OCI-LY7 (cell line): Measurements from ENCODE around the gene DAB1. TPM values are rescaled to one million over a fixed set of nuclear protein-coding genes. Genes with fewer than 3 reads are reported as not detected.

ENCODE experiments used
- BruUV-seq: library from RNA; stranded (reverse); fragments of 400-500 nt; replicated peaks from 2 replicates; lab custom pipeline; 2021; lab: Mats Ljungman, UMichigan
- CTCF ChIA-PET: fragments of 300-600 bp; sonication (Branson Sonifier 250); formaldehyde crosslinking; loops from one replicate; lab custom pipeline; 2022; ENCODE audit warnings: antibody characterized with exemption; ENCODE audit not compliant: unreplicated experiment; lab: Charles Lee
- POLR2A ChIA-PET: fragments of 300-600 bp; sonication (Branson Sonifier 250); formaldehyde crosslinking; loops from one replicate; lab custom pipeline; 2022; ENCODE audit warnings: antibody characterized with exemption; lab: Charles Lee
- DNase-seq: peaks from one replicate; pipeline ENCODE4 v3.0.0-alpha.2; 2015; ENCODE audit warnings: low spot score
- H2AFZ ChIP-seq: fragments of 200-600 bp; sonication (generic), shearing (Covaris generic); 2 replicates; pipeline ENCODE4 v1.6.1; 2014; ENCODE audit warnings: mild to moderate bottlenecking, antibody characterized with exemption, low read length, moderate library complexity
- H3K27ac ChIP-seq: fragments of 200-600 bp; sonication (generic); 2 replicates; pipeline ENCODE4 v1.5.1; 2014; ENCODE audit warnings: mixed run types, low read depth, mild to moderate bottlenecking, moderate library complexity, low read length, inconsistent platforms; ENCODE audit not compliant: poor library complexity, severe bottlenecking
- H3K36me3 ChIP-seq: fragments of 200-600 bp; sonication (generic); 2 replicates; pipeline ENCODE4 v1.6.1; 2014; ENCODE audit warnings: mild to moderate bottlenecking, antibody characterized with exemption, low read length, moderate library complexity, mixed read lengths; ENCODE audit not compliant: insufficient read depth
- H3K4me1 ChIP-seq: fragments of 200-600 bp; sonication (generic); 2 replicates; pipeline ENCODE4 v1.5.1; 2014; ENCODE audit warnings: mild to moderate bottlenecking, low read length; ENCODE audit not compliant: insufficient read depth, poor library complexity, severe bottlenecking
- H3K4me2 ChIP-seq: fragments of 200-600 bp; sonication (generic); 2 replicates; pipeline ENCODE4 v1.6.1; 2014; ENCODE audit warnings: mild to moderate bottlenecking, low read length
- H3K4me3 ChIP-seq: fragments of 200-600 bp; sonication (generic); 2 replicates; pipeline ENCODE4 v1.5.1; 2014; ENCODE audit warnings: mild to moderate bottlenecking, low read depth, low read length; ENCODE audit not compliant: poor library complexity, severe bottlenecking
- H3K79me2 ChIP-seq: fragments of 200-600 bp; sonication (generic); 2 replicates; pipeline ENCODE4 v1.6.1; 2016; ENCODE audit warnings: low read depth, mild to moderate bottlenecking, low read length, moderate library complexity, mixed read lengths; ENCODE audit not compliant: insufficient read depth
- H3K9me2 ChIP-seq: fragments of 200-600 bp; sonication (generic); 2 replicates; pipeline ENCODE4 v1.6.1; 2016; ENCODE audit warnings: mild to moderate bottlenecking, low read length, mixed read lengths; ENCODE audit not compliant: insufficient read depth
- H3K9me3 ChIP-seq: fragments of 200-600 bp; sonication (generic); 2 replicates; pipeline ENCODE4 v1.6.1; 2014; ENCODE audit warnings: mild to moderate bottlenecking, mixed run types, low read length, mixed read lengths
- H4K20me1 ChIP-seq: fragments of 200-600 bp; sonication (generic); 2 replicates; pipeline ENCODE4 v1.6.1; 2014; ENCODE audit warnings: mild to moderate bottlenecking, antibody characterized with exemption, low read length, moderate library complexity, mixed read lengths; ENCODE audit not compliant: insufficient read depth
- CTCF ChIP-seq: fragments of 200-600 bp; sonication (generic); conservative IDR thresholded peaks from 2 replicates; pipeline ENCODE4 v1.5.1; 2014; ENCODE audit warnings: mild to moderate bottlenecking, antibody characterized with exemption, low read length, moderate library complexity, mixed read lengths
- EZH2phosphoT487 ChIP-seq: fragments of 200-600 bp; sonication (generic); IDR thresholded peaks from 2 replicates; pipeline ENCODE4 v1.6.1; 2018; ENCODE audit warnings: low read depth, borderline replicate concordance, mild to moderate bottlenecking, mixed run types, antibody characterized with exemption, low read length, moderate library complexity, mixed read lengths
- intact Hi-C: fragments of 100-400 bp; cut with micrococcal nuclease; formaldehyde crosslinking; loops from one replicate; pipeline ENCODE4 v1.10.0; 2022; ENCODE audit not compliant: unreplicated experiment
- total RNA-seq, 2 experiments: library from RNA; depleted of rRNA in 1 of 2; stranded (reverse); fragments of >200 nt in 1 of 2; shearing (Covaris generic) in 1 of 2; gene quantifications; 2 replicates each; pipeline ENCODE4 v1.2.3, GENCODE V29; 2014 to 2022

Gene DAB1
- total RNA-seq, 2 experiments from 2014 or later = not detected

- ChIA-PET CTCF (no interaction called here), POLR2A (no interaction called here)
- Histone ChIP-seq H3K4me2 (no peak overlapping the region), H3K4me1 (no peaks in the 10 kb centered on the region), H3K4me3 (no peak overlapping the region), H4K20me1 (no peaks in the 10 kb centered on the region), H3K9me2 (no peaks in the 10 kb centered on the region), H3K9me3 (no peaks in the 10 kb centered on the region), H3K27ac (no peak overlapping the region), H3K79me2 (no peaks in the 10 kb centered on the region), H3K36me3 (no peaks in the 10 kb centered on the region), H2AFZ (no peak overlapping the region)
- intact Hi-C loops = no loop called here
- no TSS peak for BruUV-seq
- DNase-seq = no peak
- TF ChIP-seq EZH2phosphoT487 (no peak), CTCF (no peak)
These were observed 465.3 kb downstream of the DAB1 start for GRCh38 chr1:56958526-56958925.

GRCh38 chr1:56957931-56958330 is 465.9 kb downstream of the DAB1 start:
- no peaks in the 10 kb centered on the region for H3K4me1 ChIP-seq
- intact Hi-C loops = no loop called here
- no peaks in the 10 kb centered on the region for H4K20me1 ChIP-seq
- no peaks in the 10 kb centered on the region for H3K9me3 ChIP-seq
- no peak overlapping the region for H3K27ac ChIP-seq
- no peak overlapping the region for H2AFZ ChIP-seq
- BruUV-seq = no TSS peak
- H3K4me2 ChIP-seq = no peak overlapping the region
- TF ChIP-seq CTCF (no peak), EZH2phosphoT487 (no peak)
- H3K36me3 ChIP-seq = no peaks in the 10 kb centered on the region
- DNase-seq = no peak
- ChIA-PET CTCF (no interaction called here), POLR2A (no interaction called here)
- no peaks in the 10 kb centered on the region for H3K9me2 ChIP-seq
- no peak overlapping the region for H3K4me3 ChIP-seq
- H3K79me2 ChIP-seq = no peaks in the 10 kb centered on the region

- H3K79me2 ChIP-seq = no peaks in the 10 kb centered on the region
- no peak for DNase-seq
- no peaks in the 10 kb centered on the region for H3K36me3 ChIP-seq
- H3K9me3 ChIP-seq = no peaks in the 10 kb centered on the region
- TF ChIP-seq CTCF (no peak), EZH2phosphoT487 (no peak)
- no peaks in the 10 kb centered on the region for H3K4me1 ChIP-seq
- ChIA-PET POLR2A (no interaction called here), CTCF (no interaction called here)
- H2AFZ ChIP-seq = no peak overlapping the region
- H3K27ac ChIP-seq = no peak overlapping the region
- H3K9me2 ChIP-seq = no peaks in the 10 kb centered on the region
- no peaks in the 10 kb centered on the region for H4K20me1 ChIP-seq
- no TSS peak for BruUV-seq
- no peak overlapping the region for H3K4me3 ChIP-seq
- intact Hi-C loops = no loop called here
- no peak overlapping the region for H3K4me2 ChIP-seq
These were observed 469.2 kb downstream of the DAB1 start for GRCh38 chr1:56954664-56955063.
